ENCODE results near the gene GYS2.

GYS2 gene

DNA sequence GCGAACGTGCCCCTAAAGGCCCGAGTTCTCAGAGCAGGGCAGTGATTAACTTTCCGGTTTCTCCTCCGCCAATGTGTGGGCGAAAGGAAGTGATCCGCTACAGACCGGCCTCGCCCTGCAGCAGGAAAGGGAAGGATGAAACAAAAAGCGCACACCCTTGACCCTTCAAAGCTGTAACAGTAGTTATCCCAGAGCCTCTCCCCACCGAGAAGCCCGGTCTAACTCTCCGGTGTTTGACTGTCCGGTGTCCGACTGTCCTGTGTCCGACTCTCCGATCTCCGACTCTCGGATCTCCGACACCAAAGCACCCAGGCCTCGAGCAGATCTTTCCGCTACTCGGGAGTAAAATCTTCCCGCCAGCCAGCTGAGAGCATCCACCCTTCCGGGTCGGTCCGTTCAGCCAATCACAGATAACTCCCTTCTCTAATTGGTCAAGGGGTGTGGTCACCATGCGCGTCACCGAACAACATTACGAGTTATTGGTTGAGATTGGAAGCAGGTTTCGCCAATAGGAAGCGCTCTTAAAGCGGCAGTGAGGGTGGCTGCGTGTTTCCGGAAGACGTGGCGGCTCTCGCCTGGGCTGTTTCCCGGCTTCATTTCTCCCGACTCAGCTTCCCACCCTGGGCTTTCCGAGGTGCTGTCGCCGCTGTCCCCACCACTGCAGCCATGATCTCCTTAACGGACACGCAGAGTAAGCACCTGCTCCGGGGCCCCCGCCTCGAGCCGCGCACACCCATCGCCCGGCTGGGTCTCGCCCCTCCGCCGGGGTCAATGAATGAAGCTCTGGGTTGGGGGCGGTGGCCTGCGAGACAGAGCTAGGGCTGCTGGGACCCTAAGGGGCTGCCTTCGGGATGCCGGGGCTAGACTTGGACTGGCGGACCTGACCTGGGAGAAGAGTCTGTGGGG lies 103.1 kb downstream of the GYS2 start, which contains the start of the genes GOLT1B and RECQL:
TSS of gene GOLT1B (plus strand) at position 532 of the 906 bp plus-strand sequence. CDS start at position 667, 135 bp downstream.
TSS of gene RECQL (minus strand) at position 378 of the 906 bp plus-strand sequence. CDS start 2,065 bp downstream, outside the sequence.
- DNase-seq, result peak; percentile 88

DNA sequence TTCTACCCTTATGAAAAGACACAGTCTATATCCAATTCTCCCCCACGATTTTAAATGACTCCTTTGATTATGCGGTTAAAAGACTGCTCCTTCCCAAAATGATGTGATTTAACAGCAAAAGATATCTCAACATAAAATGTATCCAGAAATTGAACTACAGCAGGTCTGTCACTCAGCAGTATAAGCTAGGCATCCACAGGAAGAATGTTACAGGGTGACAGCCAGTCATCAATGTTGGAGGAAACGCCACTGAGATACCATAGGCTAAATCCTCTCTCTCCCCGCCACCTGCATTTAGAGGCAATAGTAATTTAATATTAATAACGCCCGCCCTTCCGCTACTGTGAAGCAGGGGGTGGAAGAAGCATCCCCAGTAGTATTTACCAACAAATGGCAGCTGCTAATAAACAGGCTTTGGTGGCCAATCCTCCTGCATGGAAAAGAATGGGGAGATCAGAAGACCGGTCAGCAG lies 103.8 kb downstream of the GYS2 start:
- DNase-seq, result no peak

DNA sequence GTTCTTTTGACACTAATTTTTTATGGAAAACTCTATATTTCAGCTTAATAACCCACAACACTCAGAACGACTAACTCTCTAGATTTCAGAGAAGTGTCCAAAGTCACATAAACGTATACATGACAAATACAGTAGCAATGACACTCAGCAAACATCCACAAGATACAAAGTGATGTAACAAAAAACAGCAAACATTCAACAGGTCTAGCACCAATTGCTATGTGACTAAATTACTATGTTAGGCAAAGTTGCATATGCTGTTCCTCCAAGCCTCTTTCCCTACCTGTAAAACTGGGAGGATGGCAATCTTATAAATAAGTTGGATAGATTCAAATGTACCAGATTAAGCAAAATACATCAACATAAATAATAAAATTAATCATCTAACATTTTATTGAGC lies 104.9 kb downstream of the GYS2 start:
- no peak for DNase-seq

Data from activated naive CD4-positive, alpha-beta T cell treated with Interleukin-2 at 50 U/mL for 16 hours (primary cell).